KOPT-K1 (cell line): Measurements from ENCODE around the gene TMEM30A.

ENCODE experiments used
- H3K27ac ChIP-seq: fragments of 200-600 bp; sonication (generic); 2 replicates; pipeline ENCODE4 v1.5.1; 2016; ENCODE audit warnings: antibody characterized with exemption, mild to moderate bottlenecking, low read depth, low read length; ENCODE audit not compliant: poor library complexity, severe bottlenecking
- H3K36me3 ChIP-seq: fragments of 200-600 bp; sonication (generic); 2 replicates; pipeline ENCODE4 v1.5.1; 2017; ENCODE audit warnings: antibody characterized with exemption, mild to moderate bottlenecking, low read length, moderate library complexity; ENCODE audit not compliant: insufficient read depth
- H3K9me3 ChIP-seq: fragments of 200-600 bp; sonication (generic); 2 replicates; pipeline ENCODE4 v1.5.1; 2017; ENCODE audit warnings: antibody characterized with exemption, low read length, mild to moderate bottlenecking; ENCODE audit not compliant: insufficient read depth, poor library complexity, severe bottlenecking

TMEM30A gene

DNA sequence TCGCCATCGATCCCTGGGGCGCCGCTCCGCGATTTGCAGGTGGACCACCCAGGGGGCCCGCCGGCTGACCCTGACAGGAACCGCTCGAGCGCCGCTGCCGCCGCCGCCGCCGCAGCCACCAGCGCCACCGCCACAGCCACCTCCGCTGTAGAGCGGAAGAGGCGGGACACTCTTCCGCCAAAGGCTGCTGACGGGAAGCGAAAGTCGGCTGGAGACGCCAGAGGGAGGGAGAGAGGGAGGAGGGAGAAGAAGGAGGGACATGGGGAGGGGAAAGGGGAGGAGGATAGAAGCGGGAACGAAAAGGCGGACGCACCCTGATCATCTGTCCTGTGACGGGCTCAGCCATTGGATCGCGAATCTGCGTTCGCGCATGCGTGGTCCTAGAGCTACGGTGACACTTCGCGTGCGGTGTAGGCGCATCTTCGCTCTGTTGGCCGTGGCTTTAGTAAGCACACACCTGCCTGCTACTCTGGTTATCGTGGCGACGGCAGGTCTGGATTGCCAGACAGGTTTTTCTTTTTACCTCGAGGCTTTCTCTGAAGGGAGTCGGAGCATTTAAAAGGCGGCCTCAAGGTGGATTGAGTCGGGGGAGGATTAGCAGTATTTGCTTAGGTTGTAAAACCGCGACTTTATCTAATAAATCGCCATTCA lies at the start of gene TMEM30A:
Gene TMEM30A, minus strand, starts transcription at position 161 of the 651 bp plus-strand sequence. Its CDS starts 154 bp downstream, at position 7.
- peaks cover 6% of the 10 kb centered on the region; the same call in 1 of the 2 replicates for H3K36me3 ChIP-seq
- H3K27ac ChIP-seq = peak within 1 kb of the TSS; percentile 73

GRCh38 chr6:75333676-75334200 lies 49.1 kb upstream of the TMEM30A start:
- H3K9me3 ChIP-seq = no peaks in the 10 kb centered on the region
- H3K36me3 ChIP-seq = no peaks in the 10 kb centered on the region
- H3K27ac ChIP-seq = no peak overlapping the region

More for the DNA sequence above, at the start of gene TMEM30A:
- no peaks in the 10 kb centered on the region for H3K9me3 ChIP-seq

DNA sequence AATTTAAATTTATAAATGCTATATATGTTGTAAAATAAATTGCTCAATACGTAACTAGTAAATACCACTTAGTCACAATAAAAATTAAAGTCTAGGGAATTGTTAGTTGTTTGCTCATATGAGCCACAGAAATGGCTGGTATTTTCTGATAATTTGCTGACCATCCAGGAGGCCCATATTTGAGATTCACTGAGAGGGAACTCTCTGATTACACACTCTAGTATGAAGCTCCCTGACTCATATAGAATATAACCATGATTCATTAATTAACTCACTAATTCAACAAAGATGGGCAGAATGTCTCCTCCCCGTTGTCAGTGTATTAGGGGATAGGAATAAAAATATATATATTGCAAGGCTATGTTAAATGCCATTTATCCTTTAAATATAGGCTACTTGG lies 46.6 kb upstream of the TMEM30A start:
- Histone ChIP-seq H3K27ac (no peak overlapping the region), H3K36me3 (no peaks in the 10 kb centered on the region), H3K9me3 (no peaks in the 10 kb centered on the region)

GRCh38 chr6:75329703-75330102 lies 45.1 kb upstream of the TMEM30A start:
- no peaks in the 10 kb centered on the region for H3K36me3 ChIP-seq
- no peaks in the 10 kb centered on the region for H3K9me3 ChIP-seq
- H3K27ac ChIP-seq = no peak overlapping the region

DNA sequence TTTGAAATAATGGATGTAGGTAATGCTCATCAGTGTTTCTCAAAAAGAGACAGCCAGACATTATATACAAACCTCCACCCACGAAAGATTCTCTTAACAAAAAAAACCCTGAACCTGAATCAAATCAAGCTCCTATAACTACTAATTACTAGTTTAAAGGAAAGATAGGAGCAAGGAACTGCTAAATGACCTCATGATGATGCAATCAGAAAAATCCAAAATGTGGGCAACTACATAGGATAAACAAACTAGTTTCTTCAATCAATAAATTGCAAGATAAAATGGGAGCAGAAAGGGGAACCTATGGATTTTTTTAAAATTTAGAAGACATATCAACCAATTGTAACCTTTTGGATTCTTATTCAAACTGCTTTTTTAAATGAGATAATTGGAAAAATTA lies 43.2 kb upstream of the TMEM30A start:
- no peaks in the 10 kb centered on the region for H3K9me3 ChIP-seq
- no peak overlapping the region for H3K27ac ChIP-seq
- no peaks in the 10 kb centered on the region for H3K36me3 ChIP-seq

DNA sequence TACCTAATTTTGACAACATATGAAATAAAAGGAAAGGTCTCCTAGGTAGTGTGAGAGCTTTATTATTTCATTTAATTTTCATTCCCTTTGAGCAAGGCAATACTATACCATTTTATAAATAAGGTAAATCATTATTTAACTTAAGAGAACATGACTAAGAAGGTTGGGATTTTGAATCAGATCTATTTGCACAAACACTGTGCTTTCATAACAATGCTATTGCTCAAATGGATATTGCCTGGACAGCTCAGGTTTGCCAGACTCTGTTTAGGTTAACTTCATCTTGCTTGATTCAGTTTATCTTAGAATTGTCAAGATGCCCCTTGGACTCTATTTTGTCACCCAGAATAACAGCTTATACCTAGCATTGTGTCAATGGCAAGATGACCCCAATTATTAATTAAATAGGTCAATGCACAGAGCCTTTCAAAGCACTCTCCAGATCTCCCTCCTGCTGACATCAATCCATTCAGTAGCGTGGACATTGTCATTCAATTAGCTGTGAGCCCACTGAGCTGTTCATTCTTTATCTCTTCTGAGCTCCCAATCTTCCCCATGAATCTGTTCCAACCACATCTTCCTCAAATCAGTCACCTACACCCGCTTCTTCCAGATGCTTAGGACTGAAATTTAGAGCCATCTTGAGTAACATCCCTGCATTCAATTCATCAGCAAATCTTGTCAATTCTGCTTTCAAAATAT lies 42.1 kb upstream of the TMEM30A start:
- no peak overlapping the region for H3K27ac ChIP-seq
- H3K36me3 ChIP-seq = no peaks in the 10 kb centered on the region
- H3K9me3 ChIP-seq = no peaks in the 10 kb centered on the region

DNA sequence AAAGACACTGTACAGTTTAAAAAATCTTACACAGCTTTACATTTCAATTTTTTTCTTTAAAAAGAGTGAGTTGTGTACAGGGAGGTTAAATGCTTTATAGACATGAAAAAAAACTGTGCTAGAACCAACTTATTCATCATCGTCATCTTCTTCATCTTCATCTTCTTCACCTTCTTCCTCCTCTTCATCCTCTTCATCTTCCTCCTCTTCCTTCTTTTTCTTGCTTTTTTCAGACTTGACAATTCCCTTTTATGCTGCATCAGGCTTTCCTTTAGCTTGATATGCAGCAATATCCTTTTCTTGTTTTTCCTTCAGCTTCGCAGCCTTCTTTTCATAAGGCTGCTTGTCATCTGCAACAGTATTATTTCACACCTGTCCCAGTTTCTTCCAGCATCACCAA lies 34.3 kb upstream of the TMEM30A start:
- Histone ChIP-seq H3K27ac (no peak overlapping the region), H3K9me3 (no peaks in the 10 kb centered on the region)

GRCh38 chr6:75317503-75318206 lies 33.1 kb upstream of the TMEM30A start:
- Histone ChIP-seq H3K9me3 (no peaks in the 10 kb centered on the region), H3K27ac (no peak overlapping the region), H3K36me3 (no peaks in the 10 kb centered on the region)

More for the DNA sequence above, 34.3 kb upstream of the TMEM30A start:
- no peaks in the 10 kb centered on the region for H3K36me3 ChIP-seq

DNA sequence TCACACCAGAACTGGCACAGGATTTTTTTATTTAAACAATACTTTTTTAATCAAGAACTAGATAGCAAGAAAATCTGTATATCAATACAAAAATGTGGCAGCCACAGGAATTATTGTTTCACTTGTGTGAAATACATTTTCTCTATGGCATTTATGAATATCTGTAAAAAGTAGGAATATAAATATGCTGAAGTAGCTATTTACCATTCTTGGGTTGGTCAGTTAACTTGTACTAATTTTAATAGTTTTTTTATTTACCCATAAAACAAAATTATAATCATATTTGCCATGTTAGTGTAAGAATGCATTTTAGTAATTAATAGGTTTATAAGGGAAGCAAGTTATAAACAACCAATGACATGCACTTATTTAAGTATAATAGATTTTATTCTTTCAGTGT lies 31.4 kb upstream of the TMEM30A start:
- H3K36me3 ChIP-seq = no peaks in the 10 kb centered on the region
- no peaks in the 10 kb centered on the region for H3K9me3 ChIP-seq
- H3K27ac ChIP-seq = no peak overlapping the region

GRCh38 chr6:75308250-75308988 lies 23.8 kb upstream of the TMEM30A start:
- no peak overlapping the region for H3K27ac ChIP-seq

DNA sequence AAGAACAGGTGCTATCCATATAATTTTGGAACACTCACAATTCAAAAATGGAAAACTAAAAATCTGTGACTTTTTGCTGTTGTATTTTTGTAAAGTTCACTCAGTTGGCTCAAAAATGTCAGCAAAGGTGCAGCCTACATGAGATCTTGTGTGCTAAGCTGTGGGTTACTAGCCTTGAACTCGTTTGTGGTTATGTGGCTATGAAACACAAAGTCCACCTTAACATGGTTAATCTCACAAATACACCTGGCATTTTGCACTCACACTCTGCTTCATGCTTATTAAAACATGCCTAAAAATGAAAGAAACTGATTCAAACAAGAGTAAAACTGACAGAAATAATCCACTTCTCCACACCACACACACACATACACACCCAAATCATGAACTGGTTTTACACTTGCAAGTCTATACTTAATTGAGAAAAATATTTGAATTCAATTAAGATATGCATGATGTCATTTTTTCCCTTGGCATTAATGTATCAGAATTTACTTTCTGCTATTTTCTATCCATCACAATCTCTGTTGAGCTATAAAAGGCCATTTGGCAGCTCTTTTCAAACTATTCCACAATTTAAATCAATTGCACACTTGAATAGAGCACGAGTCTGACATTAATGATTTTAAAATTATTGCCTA lies 22.9 kb upstream of the TMEM30A start:
- H3K9me3 ChIP-seq = no peaks in the 10 kb centered on the region

More at GRCh38 chr6:75308250-75308988, 23.8 kb upstream of the TMEM30A start:
- Histone ChIP-seq H3K9me3 (no peaks in the 10 kb centered on the region), H3K36me3 (no peaks in the 10 kb centered on the region)

GRCh38 chr6:75306064-75306463 lies 21.5 kb upstream of the TMEM30A start:
- Histone ChIP-seq H3K9me3 (no peaks in the 10 kb centered on the region), H3K27ac (no peak overlapping the region), H3K36me3 (no peaks in the 10 kb centered on the region)

More for the DNA sequence above, 22.9 kb upstream of the TMEM30A start:
- no peaks in the 10 kb centered on the region for H3K36me3 ChIP-seq
- no peak overlapping the region for H3K27ac ChIP-seq

DNA sequence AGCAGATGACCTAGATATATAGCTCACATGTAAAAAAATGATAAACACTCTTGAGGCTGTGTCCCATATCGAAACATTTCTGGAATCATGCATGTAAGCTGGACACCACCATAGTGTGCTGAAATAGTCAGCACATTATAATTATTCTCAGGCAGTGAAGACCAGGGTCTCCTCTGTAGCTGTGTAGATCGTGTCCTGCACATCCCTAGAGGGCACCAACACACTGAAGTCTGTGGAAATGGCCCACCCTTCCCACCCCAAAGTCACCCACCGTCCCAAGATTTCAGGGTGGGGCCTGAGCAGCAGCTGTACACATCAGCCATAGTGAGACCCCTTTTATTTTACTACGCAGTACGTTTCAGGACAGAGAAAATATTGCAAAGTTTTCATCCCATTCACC lies 21.0 kb upstream of the TMEM30A start:
- H3K27ac ChIP-seq = no peak overlapping the region

GRCh38 chr6:75302280-75302679 lies 17.7 kb upstream of the TMEM30A start:
- Histone ChIP-seq H3K36me3 (no peaks in the 10 kb centered on the region), H3K9me3 (no peaks in the 10 kb centered on the region), H3K27ac (no peak overlapping the region)

More for the DNA sequence above, 21.0 kb upstream of the TMEM30A start:
- H3K9me3 ChIP-seq = no peaks in the 10 kb centered on the region
- no peaks in the 10 kb centered on the region for H3K36me3 ChIP-seq
